ENCODE results near the gene ACYP1.

DNA sequence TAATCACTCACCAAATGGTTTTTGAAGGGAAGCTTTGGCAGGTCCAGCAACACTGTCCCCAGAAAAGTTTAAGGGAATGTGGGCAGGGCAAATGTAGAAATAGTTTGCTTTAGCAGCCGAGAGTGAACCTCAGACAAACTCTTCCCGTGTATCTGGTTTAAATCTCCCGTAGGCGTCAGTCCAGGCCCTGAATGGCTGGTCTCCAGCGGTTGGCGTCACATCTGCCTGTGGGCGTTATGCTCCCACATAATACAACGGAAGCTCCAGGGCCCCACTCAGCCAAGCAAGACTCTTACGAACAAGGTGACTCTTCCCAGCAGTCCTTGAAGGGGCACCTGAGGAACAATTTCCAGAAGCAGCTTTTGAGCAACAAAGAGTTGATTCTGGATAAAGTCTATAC, 6.6 kb upstream of the ACYP1 start:
- TF ChIP-seq, protein P1, sequence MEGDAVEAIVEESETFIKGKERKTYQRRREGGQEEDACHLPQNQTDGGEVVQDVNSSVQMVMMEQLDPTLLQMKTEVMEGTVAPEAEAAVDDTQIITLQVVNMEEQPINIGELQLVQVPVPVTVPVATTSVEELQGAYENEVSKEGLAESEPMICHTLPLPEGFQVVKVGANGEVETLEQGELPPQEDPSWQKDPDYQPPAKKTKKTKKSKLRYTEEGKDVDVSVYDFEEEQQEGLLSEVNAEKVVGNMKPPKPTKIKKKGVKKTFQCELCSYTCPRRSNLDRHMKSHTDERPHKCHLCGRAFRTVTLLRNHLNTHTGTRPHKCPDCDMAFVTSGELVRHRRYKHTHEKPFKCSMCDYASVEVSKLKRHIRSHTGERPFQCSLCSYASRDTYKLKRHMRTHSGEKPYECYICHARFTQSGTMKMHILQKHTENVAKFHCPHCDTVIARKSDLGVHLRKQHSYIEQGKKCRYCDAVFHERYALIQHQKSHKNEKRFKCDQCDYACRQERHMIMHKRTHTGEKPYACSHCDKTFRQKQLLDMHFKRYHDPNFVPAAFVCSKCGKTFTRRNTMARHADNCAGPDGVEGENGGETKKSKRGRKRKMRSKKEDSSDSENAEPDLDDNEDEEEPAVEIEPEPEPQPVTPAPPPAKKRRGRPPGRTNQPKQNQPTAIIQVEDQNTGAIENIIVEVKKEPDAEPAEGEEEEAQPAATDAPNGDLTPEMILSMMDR (IDR thresholded peaks at IDR 0.05; ENCODE audit: low read length) = no peak
- TF ChIP-seq EZH2 (optimal IDR thresholded peaks at IDR 0.05; ENCODE audit: low read depth, low read length) = no peak

Measured in MM.1S (cell line).